NCI-H1048 (cell line): ENCODE results near the gene VPS29.
"Not testable (repeated sequence)": the region's sequence is repeated elsewhere in the genome, so short reads cannot be mapped to it uniquely, and the experiment has no call there.

Experiments used
- DNase-seq: peaks from one replicate; lab custom pipeline; 2025; lab: John Stamatoyannopoulos, UW

The VPS29 gene

GRCh38 chr12:110520876-110521712, 19.2 kb upstream of the VPS29 start:
- not testable (repeated sequence) for DNase-seq

- DNase-seq, result not testable (repeated sequence)
These were observed 16.1 kb upstream of the VPS29 start for GRCh38 chr12:110518014-110518413.

- no peak for DNase-seq
These were observed 15.1 kb upstream of the VPS29 start for GRCh38 chr12:110516995-110517394.

- no peak for DNase-seq
These were observed 12.5 kb upstream of the VPS29 start for GRCh38 chr12:110514363-110514762.

GRCh38 chr12:110513842-110514241, 11.9 kb upstream of the VPS29 start:
- DNase-seq, result no peak

GRCh38 chr12:110508071-110508586, 6.2 kb upstream of the VPS29 start:
- DNase-seq, result no peak

- no peak for DNase-seq
These were observed 3.4 kb upstream of the VPS29 start for GRCh38 chr12:110505332-110505731.

GRCh38 chr12:110503432-110503831, 1.5 kb upstream of the VPS29 start:
- DNase-seq, result no peak

GRCh38 chr12:110501399-110501751, 536 bp downstream of the VPS29 start:
- DNase-seq, result no peak

- no peak for DNase-seq
These were observed 2.8 kb downstream of the VPS29 start for GRCh38 chr12:110498984-110499706.

GRCh38 chr12:110475426-110475825, 26.5 kb downstream of the VPS29 start:
- no peak for DNase-seq

GRCh38 chr12:110468214-110469048, 33.5 kb downstream of the VPS29 start, which contains the start of the genes FAM216A and GPN3:
Gene FAM216A, plus strand, starts transcription at chr12:110468845. Its CDS starts 31 bp downstream, at chr12:110468876.
Gene GPN3, minus strand, starts transcription at chr12:110468257. Its CDS starts 54 bp downstream, at chr12:110468203.
- DNase-seq, result peak; percentile 95

- no peak for DNase-seq
These were observed 34.1 kb downstream of the VPS29 start for GRCh38 chr12:110467847-110468213.

GRCh38 chr12:110466791-110467190, 35.1 kb downstream of the VPS29 start:
- DNase-seq, result no peak

- DNase-seq, result not testable (repeated sequence)
These were observed 36.1 kb downstream of the VPS29 start for GRCh38 chr12:110465765-110466164.

GRCh38 chr12:110465024-110465423, 36.9 kb downstream of the VPS29 start:
- no peak for DNase-seq

- not testable (repeated sequence) for DNase-seq
These were observed 40.7 kb downstream of the VPS29 start for GRCh38 chr12:110461189-110461588.

GRCh38 chr12:110458756-110459155, 43.2 kb downstream of the VPS29 start:
- no peak for DNase-seq

- no peak for DNase-seq
These were observed 48.2 kb downstream of the VPS29 start for GRCh38 chr12:110453569-110454296.

GRCh38 chr12:110451263-110451662, 50.6 kb downstream of the VPS29 start:
- DNase-seq, result no peak

GRCh38 chr12:110449799-110450497, 52.0 kb downstream of the VPS29 start, which contains the start of gene ARPC3:
Gene ARPC3, minus strand, starts transcription at chr12:110450337. Its CDS starts 77 bp downstream, at chr12:110450260.
- DNase-seq, result peak; percentile 88
